Endothelial cell of umbilical vein (primary cell): Measurements from ENCODE around the gene MAGEE1. TPM values are rescaled to one million over a fixed set of nuclear protein-coding genes. Genes with fewer than 3 reads are reported as not detected.

ENCODE experiments used
- BruUV-seq: library from RNA; stranded (reverse); fragments of 400-500 nt; replicated peaks from 2 replicates; lab custom pipeline; 2021; lab: Mats Ljungman, UMichigan
- CTCF ChIA-PET: fragments of 300-600, 350-600 bp; sonication (Branson Sonifier 250); formaldehyde crosslinking; loops from one replicate; lab custom pipeline; 2021; ENCODE audit warnings: antibody characterized with exemption, inconsistent platforms; lab: Charles Lee
- POLR2A ChIA-PET: fragments of 300-600, 350-600 bp; sonication (Branson Sonifier 250); formaldehyde crosslinking; loops from one replicate; lab custom pipeline; 2021; ENCODE audit warnings: antibody characterized with exemption, inconsistent platforms; lab: Charles Lee
- DNase-seq: peaks from one replicate; pipeline ENCODE4 v3.0.0-alpha.2; 2011; ENCODE audit warnings: low read depth, low spot score
- FAIRE-seq: peaks from 2 replicates; lab custom pipeline; 2011; peaks lifted over from hg19 to GRCh38; lab: Jason Lieb, UNC
- H2AFZ ChIP-seq: 2 replicates; pipeline ENCODE4 v1.6.0; 2012; ENCODE audit warnings: low read depth, low read length, control low read depth, inconsistent platforms
- H3K27ac ChIP-seq: 2 replicates; pipeline ENCODE4 v1.5.1; 2011; ENCODE audit warnings: low read depth, mild to moderate bottlenecking, control low read depth, low read length, moderate library complexity; ENCODE audit not compliant: insufficient read depth
- H3K27me3 ChIP-seq, 2 experiments: 2 replicates each; pipeline versions ENCODE4 v1.6.0 to v1.6.1; 2011; ENCODE audit warnings: low read length in 2 of 2, mixed read lengths in 1 of 2; ENCODE audit not compliant: control insufficient read depth in 2 of 2, insufficient read depth in 2 of 2
- H3K36me3 ChIP-seq, 2 experiments: 2 replicates in 1 of 2; 3 replicates in 1 of 2; pipeline ENCODE4 v1.5.1; 2011; ENCODE audit warnings: low read length in 2 of 2, mild to moderate bottlenecking in 1 of 2, moderate library complexity in 1 of 2; ENCODE audit not compliant: control insufficient read depth in 2 of 2, insufficient read depth in 2 of 2; ENCODE audit errors: extremely low read depth in 1 of 2
- H3K4me1 ChIP-seq: 3 replicates; pipeline ENCODE4 v1.5.1; 2011; ENCODE audit warnings: mild to moderate bottlenecking, low read length; ENCODE audit not compliant: control insufficient read depth, insufficient read depth; ENCODE audit errors: extremely low read depth
- H3K4me2 ChIP-seq: 2 replicates; pipeline ENCODE4 v1.6.1; 2011; ENCODE audit warnings: low read length, control low read depth, mixed read lengths; ENCODE audit not compliant: insufficient read depth
- H3K4me3 ChIP-seq, 3 experiments: fragments of 200-600 bp in 1 of 3; sonication (generic), shearing (Covaris generic) in 1 of 3; replicated peaks in 1 of 3; 2 replicates each; pipeline ENCODE4 v1.5.1; 2011 to 2016; ENCODE audit warnings: control low read depth in 3 of 3, low read length in 3 of 3, mild to moderate bottlenecking in 2 of 3, inconsistent platforms in 1 of 3, low read depth in 1 of 3, moderate library complexity in 1 of 3; ENCODE audit not compliant: insufficient read depth in 1 of 3
- H3K79me2 ChIP-seq: 2 replicates; pipeline ENCODE4 v1.6.0; 2012; ENCODE audit warnings: low read length, inconsistent platforms; ENCODE audit not compliant: control insufficient read depth, insufficient read depth
- H3K9ac ChIP-seq: replicated peaks from 2 replicates; pipeline ENCODE3; 2011; ENCODE audit warnings: low read length, control low read depth; ENCODE audit not compliant: insufficient read depth; ENCODE audit errors: extremely low read depth
- H3K9me1 ChIP-seq: replicated peaks from 3 replicates; pipeline ENCODE4 v1.6.0; 2011; ENCODE audit warnings: mild to moderate bottlenecking, low read length; ENCODE audit not compliant: control insufficient read depth, insufficient read depth; ENCODE audit errors: extremely low read depth
- H3K9me3 ChIP-seq: replicated peaks from 2 replicates; pipeline ENCODE4 v1.5.1; 2012; ENCODE audit warnings: low read length, inconsistent platforms; ENCODE audit not compliant: control insufficient read depth, insufficient read depth
- H4K20me1 ChIP-seq: replicated peaks from 2 replicates; pipeline ENCODE3; 2011; ENCODE audit warnings: mild to moderate bottlenecking, low read length; ENCODE audit not compliant: control insufficient read depth, insufficient read depth; ENCODE audit errors: extremely low read depth
- CTCF ChIP-seq, 2 donors: IDR thresholded peaks; 1 replicate in 1 of 2; 2 replicates in 1 of 2; pipeline ENCODE4 v1.5.1; 2011; ENCODE audit warnings: low read length in 2 of 2, mild to moderate bottlenecking in 2 of 2, moderate library complexity in 2 of 2, control low read depth in 1 of 2, inconsistent platforms in 1 of 2, low read depth in 1 of 2; ENCODE audit not compliant: insufficient read depth in 1 of 2; ENCODE audit errors: extremely low read depth in 1 of 2
- EZH2 ChIP-seq: IDR thresholded peaks from 2 replicates; pipeline ENCODE4 v1.6.1; 2012; ENCODE audit warnings: borderline replicate concordance, low read depth, mild to moderate bottlenecking, moderate library complexity, low read length, inconsistent platforms; ENCODE audit not compliant: severe bottlenecking
- FOS ChIP-seq: IDR thresholded peaks from 2 replicates; pipeline ENCODE4 v1.6.1; 2011; ENCODE audit warnings: mild to moderate bottlenecking, low read length, moderate library complexity, borderline replicate concordance; ENCODE audit not compliant: insufficient read depth
- GATA2 ChIP-seq: IDR thresholded peaks from 2 replicates; pipeline ENCODE4 v1.7.0; 2011; ENCODE audit warnings: low read depth, mild to moderate bottlenecking, moderate library complexity, mixed read lengths, low read length; ENCODE audit not compliant: insufficient read length, insufficient read depth
- JUN ChIP-seq: IDR thresholded peaks from 2 replicates; pipeline ENCODE4 v1.6.1; 2011; ENCODE audit warnings: borderline replicate concordance, low read depth; ENCODE audit not compliant: insufficient read length, insufficient read depth
- MAX ChIP-seq: IDR thresholded peaks from 2 replicates; pipeline ENCODE4 v1.6.1; 2011; ENCODE audit not compliant: insufficient read depth, insufficient read length
- MYC ChIP-seq: IDR thresholded peaks from one replicate; pipeline ENCODE4 v1.6.1; 2011; ENCODE audit warnings: mild to moderate bottlenecking, low read depth, low read length
- POLR2A ChIP-seq: IDR thresholded peaks from 2 replicates; pipeline ENCODE4 v1.6.1; 2012; ENCODE audit warnings: low read depth, mild to moderate bottlenecking, control low read depth, low read length
- POLR2AphosphoS5 ChIP-seq: IDR thresholded peaks from 2 replicates; pipeline ENCODE4 v1.6.1; 2012; ENCODE audit warnings: low read depth, mild to moderate bottlenecking, control low read depth, low read length, moderate library complexity; ENCODE audit not compliant: insufficient read depth
- dilution Hi-C: fragments of 300-500 bp; cut with MboI; formaldehyde crosslinking; loops from one replicate; pipeline ENCODE4 v1.15.0; 2019; ENCODE audit warnings: low sequenced_read_pairs; ENCODE audit not compliant: extremely low pct_ligation_motif_present
- intact Hi-C: fragments of 100-400 bp; cut with micrococcal nuclease; formaldehyde crosslinking; loops from one replicate; pipeline ENCODE4 v1.10.0; 2022
- polyA plus RNA-seq, 4 experiments: library from polyadenylated mRNA; depleted of rRNA in 3 of 4; stranded (reverse) in 3 of 4; unstranded in 1 of 4; fragments of >200 nt; gene quantifications; 2 replicates each; pipeline versions ENCODE4 v1.2.1 to v1.2.3, GENCODE V29; 2011 to 2012; ENCODE audit warnings: missing spikeins in 1 of 4
- total RNA-seq: library from RNA; stranded (reverse); gene quantifications from 2 replicates; pipeline ENCODE4 v1.2.3, GENCODE V29; 2021

MAGEE1 gene
- total and polyA plus RNA-seq, 2 donors (not counting 3 experiments of a cell fraction or from before 2014, with no cell fraction given): 0.10 to 0.95 TPM

GRCh38 chrX:76428243-76429130, 977 bp downstream of the MAGEE1 start:
- Histone ChIP-seq H3K9me3 (no peaks in the 10 kb centered on the region), H3K4me3 (peak overlapping the region in 1 of 3 experiments; percentile 43), H3K27ac (no peak overlapping the region), H3K4me2 (peak overlapping the region; percentile 67), H3K9ac (no peak overlapping the region), H4K20me1 (no peaks in the 10 kb centered on the region), H3K36me3 (no peaks in the 10 kb centered on the region), H2AFZ (peak overlapping the region; percentile 85), H3K4me1 (no peaks in the 10 kb centered on the region), H3K9me1 (no peaks in the 10 kb centered on the region), H3K79me2 (no peaks in the 10 kb centered on the region), H3K27me3 (no peaks in the 10 kb centered on the region)
- ChIA-PET CTCF (no interaction called here), POLR2A (no interaction called here)
- DNase-seq (no peak), FAIRE-seq (no peak)
- intact Hi-C loops: loop anchor here (10.0 kb wide), 1 partner anchor 254 kb away; the partner anchor contains the start of gene PBDC1
- BruUV-seq: no TSS peak
- dilution Hi-C loops: no loop called here
- no peak for TF ChIP-seq POLR2A
- no peak for TF ChIP-seq POLR2AphosphoS5
- no peak for TF ChIP-seq JUN
- no peak for TF ChIP-seq MAX
- no peak for TF ChIP-seq MYC
- no peak for TF ChIP-seq FOS
- TF ChIP-seq GATA2: no peak
- no peak for TF ChIP-seq EZH2
- TF ChIP-seq CTCF (IDR thresholded peaks at IDR 0.05; ENCODE audit: extremely low read depth in 1 of 2, insufficient read depth in 1 of 2, low read depth in 1 of 2, low read length in 2 of 2): no peak
